DOHH2 (cell line): ENCODE data around the gene HPCAL4.

Experiments used
- H3F3A ChIP-seq: fragments of 200-600 bp; sonication (generic), shearing (Covaris generic); 2 replicates; pipeline ENCODE4 v1.6.0; 2016; ENCODE audit warnings: antibody characterized with exemption, mild to moderate bottlenecking; ENCODE audit not compliant: control insufficient read depth, insufficient read depth
- H3K27ac ChIP-seq: fragments of 200-600 bp; sonication (generic); 2 replicates; pipeline ENCODE4 v1.5.1; 2014; ENCODE audit warnings: low read depth, mild to moderate bottlenecking, low read length, moderate library complexity
- H3K27me3 ChIP-seq: fragments of 200-600 bp; sonication (generic); 2 replicates; pipeline ENCODE4 v1.6.1; 2014; ENCODE audit warnings: mild to moderate bottlenecking, low read length, mixed read lengths; ENCODE audit not compliant: control insufficient read depth
- H3K36me3 ChIP-seq: fragments of 200-600 bp; sonication (generic); 2 replicates; pipeline ENCODE4 v1.6.1; 2014; ENCODE audit warnings: mild to moderate bottlenecking, low read length, moderate library complexity, mixed read lengths; ENCODE audit not compliant: control insufficient read depth
- H3K4me1 ChIP-seq: fragments of 200-600 bp; sonication (generic); 2 replicates; pipeline ENCODE4 v1.6.1; 2014; ENCODE audit warnings: mild to moderate bottlenecking, low read length, mixed read lengths; ENCODE audit not compliant: control insufficient read depth
- H3K4me2 ChIP-seq: fragments of 200-600 bp; sonication (generic); 2 replicates; pipeline ENCODE4 v1.6.0; 2014; ENCODE audit warnings: mild to moderate bottlenecking, low read length, moderate library complexity
- H3K4me3 ChIP-seq: fragments of 200-600 bp; sonication (generic); 2 replicates; pipeline ENCODE4 v1.5.1; 2014; ENCODE audit warnings: mild to moderate bottlenecking, low read length, mixed read lengths
- H3K79me2 ChIP-seq: fragments of 200-600 bp; sonication (generic); 2 replicates; pipeline ENCODE4 v1.6.1; 2014; ENCODE audit warnings: mild to moderate bottlenecking, low read length, mixed read lengths; ENCODE audit not compliant: control insufficient read depth
- H3K9me2 ChIP-seq: fragments of 200-600 bp; sonication (generic); replicated peaks from 2 replicates; pipeline ENCODE4 v1.6.1; 2014; ENCODE audit warnings: mild to moderate bottlenecking, low read length, mixed read lengths; ENCODE audit not compliant: control insufficient read depth
- H3K9me3 ChIP-seq: fragments of 200-600 bp; sonication (generic); 2 replicates; pipeline ENCODE4 v1.6.1; 2014; ENCODE audit warnings: antibody characterized with exemption, low read length, mixed read lengths; ENCODE audit not compliant: control insufficient read depth, insufficient read depth
- H4K20me1 ChIP-seq: fragments of 200-600 bp; sonication (generic); 2 replicates; pipeline ENCODE4 v1.6.0; 2014; ENCODE audit warnings: low read depth, mild to moderate bottlenecking, antibody characterized with exemption, low read length, moderate library complexity; ENCODE audit not compliant: control insufficient read depth, insufficient read depth
- CTCF ChIP-seq: fragments of 200-600 bp; sonication (generic); IDR thresholded peaks from one replicate; pipeline ENCODE4 v1.5.1; 2014; ENCODE audit warnings: antibody characterized with exemption, mild to moderate bottlenecking, low read depth, low read length; ENCODE audit not compliant: poor library complexity, severe bottlenecking
- EZH2phosphoT487 ChIP-seq: fragments of 200-600 bp; sonication (generic); IDR thresholded peaks from 2 replicates; pipeline ENCODE4 v1.6.1; 2017; ENCODE audit warnings: borderline replicate concordance, mild to moderate bottlenecking, antibody characterized with exemption, low read length, moderate library complexity, mixed read lengths

HPCAL4 gene

GRCh38 chr1:39729030-39729429 is 37.8 kb upstream of the HPCAL4 start:
- Histone ChIP-seq H4K20me1 (no peaks in the 10 kb centered on the region), H3K36me3 (no peaks in the 10 kb centered on the region), H3K9me2 (no peaks in the 10 kb centered on the region), H3F3A (no peaks in the 10 kb centered on the region), H3K27ac (no peak overlapping the region), H3K4me3 (no peak overlapping the region), H3K9me3 (no peaks in the 10 kb centered on the region), H3K4me2 (no peak overlapping the region), H3K79me2 (no peaks in the 10 kb centered on the region), H3K4me1 (peaks cover 8% of the 10 kb centered on the region; the same call in 1 of the 2 replicates), H3K27me3 (peaks cover 73% of the 10 kb centered on the region)
- TF ChIP-seq EZH2phosphoT487 (no peak), CTCF (no peak)

GRCh38 chr1:39727932-39728317 is 36.7 kb upstream of the HPCAL4 start:
- Histone ChIP-seq H3K9me2 (no peaks in the 10 kb centered on the region), H3K27ac (no peak overlapping the region), H3K4me1 (peaks cover 8% of the 10 kb centered on the region; the same call in 1 of the 2 replicates), H3F3A (no peaks in the 10 kb centered on the region), H4K20me1 (no peaks in the 10 kb centered on the region), H3K9me3 (no peaks in the 10 kb centered on the region), H3K27me3 (peaks cover 66% of the 10 kb centered on the region), H3K4me3 (no peak overlapping the region), H3K4me2 (no peak overlapping the region), H3K36me3 (no peaks in the 10 kb centered on the region), H3K79me2 (no peaks in the 10 kb centered on the region)
- TF ChIP-seq CTCF, result no peak
- no peak for TF ChIP-seq EZH2phosphoT487

- no peaks in the 10 kb centered on the region for H3K36me3 ChIP-seq
- no peak for TF ChIP-seq CTCF
- TF ChIP-seq EZH2phosphoT487, result peak; percentile 57
- no peaks in the 10 kb centered on the region for H3K9me3 ChIP-seq
- H3K27ac ChIP-seq, result no peak overlapping the region
- no peak overlapping the region for H3K4me3 ChIP-seq
- H4K20me1 ChIP-seq, result no peaks in the 10 kb centered on the region
- H3K79me2 ChIP-seq, result no peaks in the 10 kb centered on the region
- H3K4me1 ChIP-seq, result peaks cover 8% of the 10 kb centered on the region; the same call in 1 of the 2 replicates
- H3F3A ChIP-seq, result no peaks in the 10 kb centered on the region
- no peaks in the 10 kb centered on the region for H3K9me2 ChIP-seq
- H3K4me2 ChIP-seq, result no peak overlapping the region
- peaks cover 62% of the 10 kb centered on the region for H3K27me3 ChIP-seq
These were observed 36.1 kb upstream of the HPCAL4 start for GRCh38 chr1:39727221-39727931.
